ENCODE results near the gene INSR. TPM values are rescaled to one million over a fixed set of nuclear protein-coding genes. Genes with fewer than 3 reads are reported as not detected.
A peak's percentile ranks its signal among the peaks of the same experiment; 100 is the strongest.

Gene INSR
- total RNA-seq, 1 donor = 44.2 TPM

DNA sequence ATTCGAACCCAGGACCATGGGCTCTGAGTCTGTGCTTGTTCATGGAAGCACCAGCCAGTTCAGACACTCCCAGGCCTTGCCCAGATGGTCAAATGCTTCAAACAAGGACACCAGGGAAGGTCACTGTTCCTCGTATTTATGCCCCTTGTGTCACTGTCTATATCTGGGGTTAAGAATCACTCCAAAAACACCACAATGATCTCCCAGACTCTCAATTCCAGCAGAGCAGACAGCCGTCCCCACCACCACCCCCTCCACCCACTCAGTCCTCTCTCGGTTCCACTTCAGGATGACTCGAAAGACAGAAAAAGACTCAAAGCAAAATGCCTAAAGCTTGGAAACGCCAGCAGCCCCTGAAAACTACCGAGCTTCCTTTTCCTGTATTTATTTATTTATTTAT lies 79.0 kb downstream of the INSR start:
- H4K20me1 ChIP-seq (ENCODE audit: insufficient read depth, low read length) = no peaks in the 10 kb centered on the region
- no peak overlapping the region for H3K27ac ChIP-seq (ENCODE audit: low read depth, low read length)
- H2AFZ ChIP-seq (ENCODE audit: low read length) = no peak overlapping the region
- no peaks in the 10 kb centered on the region for H3K4me1 ChIP-seq (ENCODE audit: insufficient read depth, low read length)
- no peak overlapping the region for H3K4me2 ChIP-seq (ENCODE audit: insufficient read depth, low read length)
- no peaks in the 10 kb centered on the region for H3K9me3 ChIP-seq (ENCODE audit: low read depth, low read length)
- peak; percentile 14 for DNase-seq (ENCODE audit: insufficient read length, low spot score, missing footprints)
- TF ChIP-seq, protein P1, sequence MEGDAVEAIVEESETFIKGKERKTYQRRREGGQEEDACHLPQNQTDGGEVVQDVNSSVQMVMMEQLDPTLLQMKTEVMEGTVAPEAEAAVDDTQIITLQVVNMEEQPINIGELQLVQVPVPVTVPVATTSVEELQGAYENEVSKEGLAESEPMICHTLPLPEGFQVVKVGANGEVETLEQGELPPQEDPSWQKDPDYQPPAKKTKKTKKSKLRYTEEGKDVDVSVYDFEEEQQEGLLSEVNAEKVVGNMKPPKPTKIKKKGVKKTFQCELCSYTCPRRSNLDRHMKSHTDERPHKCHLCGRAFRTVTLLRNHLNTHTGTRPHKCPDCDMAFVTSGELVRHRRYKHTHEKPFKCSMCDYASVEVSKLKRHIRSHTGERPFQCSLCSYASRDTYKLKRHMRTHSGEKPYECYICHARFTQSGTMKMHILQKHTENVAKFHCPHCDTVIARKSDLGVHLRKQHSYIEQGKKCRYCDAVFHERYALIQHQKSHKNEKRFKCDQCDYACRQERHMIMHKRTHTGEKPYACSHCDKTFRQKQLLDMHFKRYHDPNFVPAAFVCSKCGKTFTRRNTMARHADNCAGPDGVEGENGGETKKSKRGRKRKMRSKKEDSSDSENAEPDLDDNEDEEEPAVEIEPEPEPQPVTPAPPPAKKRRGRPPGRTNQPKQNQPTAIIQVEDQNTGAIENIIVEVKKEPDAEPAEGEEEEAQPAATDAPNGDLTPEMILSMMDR (IDR thresholded peaks at IDR 0.05; ENCODE audit: extremely low read depth, low read depth, low read length) = no peak
- H3K4me3 ChIP-seq (ENCODE audit: insufficient read depth, low read length) = no peak overlapping the region
- H3K79me2 ChIP-seq (ENCODE audit: insufficient read depth, low read length) = no peaks in the 10 kb centered on the region
- H3K36me3 ChIP-seq (ENCODE audit: insufficient read depth, low read length) = no peaks in the 10 kb centered on the region
- H3K27me3 ChIP-seq (ENCODE audit: insufficient read depth, low read length) = no peaks in the 10 kb centered on the region

DNA sequence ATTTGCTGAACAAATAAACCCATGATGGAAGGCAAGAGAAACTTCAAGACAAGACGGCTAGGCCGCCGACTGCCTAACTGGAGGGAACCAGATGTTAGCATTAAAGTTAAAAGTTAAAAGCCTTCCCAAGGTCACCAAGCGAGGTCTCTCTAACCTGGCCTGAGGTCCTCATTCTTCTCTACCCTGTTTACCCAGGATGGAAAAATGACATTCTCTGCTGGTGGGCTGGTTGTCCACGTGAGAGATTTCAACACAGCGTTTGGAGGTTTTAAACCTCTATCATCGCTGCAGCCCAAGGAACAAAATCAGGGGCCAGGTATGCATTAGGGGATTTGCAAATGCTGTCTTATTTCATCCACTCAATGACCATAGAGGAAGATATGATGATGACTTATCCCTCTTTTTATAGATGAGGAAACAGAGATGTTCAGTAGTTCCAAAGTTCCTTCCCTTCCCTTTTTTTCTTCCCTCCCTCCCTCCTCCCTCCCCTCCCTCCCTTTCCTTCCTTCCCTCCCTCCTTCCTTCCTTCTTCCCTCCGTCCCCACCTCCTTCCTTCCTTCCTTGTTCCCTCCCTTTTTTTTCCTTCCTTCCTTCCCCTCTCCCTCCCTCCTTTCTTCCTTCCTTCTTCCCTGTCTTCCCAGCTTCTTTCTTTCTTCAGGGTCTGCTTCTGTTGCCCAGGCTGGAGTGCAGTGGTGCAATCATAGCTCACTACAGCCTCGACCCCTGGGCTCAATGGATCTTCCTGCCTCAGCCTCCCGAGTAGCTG lies 79.7 kb downstream of the INSR start:
- H3K27me3 ChIP-seq (ENCODE audit: insufficient read depth, low read length) = no peaks in the 10 kb centered on the region
- TF ChIP-seq, protein P1 (IDR thresholded peaks at IDR 0.05; ENCODE audit: extremely low read depth, low read depth, low read length) = no peak

GRCh38 chr19:7213628-7214323 lies 80.4 kb downstream of the INSR start:
- H3K4me3 ChIP-seq (ENCODE audit: insufficient read depth, low read length) = no peak overlapping the region

More for the DNA sequence above, 79.7 kb downstream of the INSR start:
- Histone ChIP-seq H3K4me2 (ENCODE audit: insufficient read depth, low read length) (no peak overlapping the region), H3K9me3 (ENCODE audit: low read depth, low read length) (no peaks in the 10 kb centered on the region), H3K27ac (ENCODE audit: low read depth, low read length) (no peak overlapping the region), H3K4me3 (ENCODE audit: insufficient read depth, low read length) (no peak overlapping the region), H3K4me1 (ENCODE audit: insufficient read depth, low read length) (no peaks in the 10 kb centered on the region), H4K20me1 (ENCODE audit: insufficient read depth, low read length) (peaks cover 4% of the 10 kb centered on the region), H3K79me2 (ENCODE audit: insufficient read depth, low read length) (no peaks in the 10 kb centered on the region), H2AFZ (ENCODE audit: low read length) (no peak overlapping the region), H3K36me3 (ENCODE audit: insufficient read depth, low read length) (no peaks in the 10 kb centered on the region)
- no peak for DNase-seq (ENCODE audit: insufficient read length, low spot score, missing footprints)

More at GRCh38 chr19:7213628-7214323, 80.4 kb downstream of the INSR start:
- no peak overlapping the region for H3K4me2 ChIP-seq (ENCODE audit: insufficient read depth, low read length)
- H3K36me3 ChIP-seq (ENCODE audit: insufficient read depth, low read length) = no peaks in the 10 kb centered on the region
- TF ChIP-seq, protein P1 (IDR thresholded peaks at IDR 0.05; ENCODE audit: extremely low read depth, low read depth, low read length) = no peak
- H3K4me1 ChIP-seq (ENCODE audit: insufficient read depth, low read length) = no peaks in the 10 kb centered on the region
- no peaks in the 10 kb centered on the region for H3K27me3 ChIP-seq (ENCODE audit: insufficient read depth, low read length)
- H3K9me3 ChIP-seq (ENCODE audit: low read depth, low read length) = no peaks in the 10 kb centered on the region
- DNase-seq (ENCODE audit: insufficient read length, low spot score, missing footprints) = no peak
- H2AFZ ChIP-seq (ENCODE audit: low read length) = no peak overlapping the region
- H3K27ac ChIP-seq (ENCODE audit: low read depth, low read length) = no peak overlapping the region
- peaks cover 4% of the 10 kb centered on the region for H4K20me1 ChIP-seq (ENCODE audit: insufficient read depth, low read length)
- H3K79me2 ChIP-seq (ENCODE audit: insufficient read depth, low read length) = no peaks in the 10 kb centered on the region
